IMR-90 (cell line): ENCODE measurements around the gene DVL1. TPM values are rescaled to one million over a fixed set of nuclear protein-coding genes. Genes with fewer than 3 reads are reported as not detected.

Source experiments
- ATAC-seq: fragments of 200-7000 bp; cut with Tn5 transposase; 2 replicates; pipeline ENCODE4 v1.9.1; 2020; ENCODE audit warnings: low read depth, mild to moderate bottlenecking, moderate library complexity
- BruUV-seq: library from RNA; stranded (reverse); fragments of 400-500 nt; replicated peaks from 2 replicates; lab custom pipeline; 2021; lab: Mats Ljungman, UMichigan
- CTCF ChIA-PET: fragments of 300-600 bp; formaldehyde crosslinking; extraction: SDS; loops from one replicate; lab custom pipeline; 2021; ENCODE audit warnings: antibody characterized with exemption; lab: Yijun Ruan, JAX
- POLR2A ChIA-PET: fragments of 300-600 bp; sonication (Branson Sonifier 250); formaldehyde crosslinking; loops from one replicate; lab custom pipeline; 2022; ENCODE audit warnings: antibody characterized with exemption; ENCODE audit not compliant: unreplicated experiment; lab: Charles Lee
- DNase-seq: peaks from one replicate; pipeline ENCODE4 v3.0.0; 2013
- H2AFZ ChIP-seq: replicated peaks from 2 replicates; pipeline ENCODE3; 2013; ENCODE audit warnings: low read length, mild to moderate bottlenecking; ENCODE audit not compliant: poor library complexity
- H2AK5ac ChIP-seq: 2 replicates; pipeline ENCODE4 v1.6.1; 2013; ENCODE audit warnings: low read depth, low read length, inconsistent platforms
- H2AK9ac ChIP-seq: replicated peaks from 2 replicates; pipeline ENCODE3; 2013; ENCODE audit warnings: mild to moderate bottlenecking, low read depth, low read length, moderate library complexity; ENCODE audit not compliant: poor library complexity
- H2BK120ac ChIP-seq: 2 replicates; pipeline ENCODE4 v1.6.1; 2013; ENCODE audit warnings: low read depth, low read length, inconsistent platforms
- H2BK15ac ChIP-seq: 3 replicates; pipeline ENCODE4 v1.6.1; 2013; ENCODE audit warnings: low read depth, low read length, inconsistent platforms
- H2BK20ac ChIP-seq: 2 replicates; pipeline ENCODE4 v1.6.1; 2013; ENCODE audit warnings: low read depth, mild to moderate bottlenecking, inconsistent platforms, low read length, moderate library complexity
- H2BK5ac ChIP-seq: 2 replicates; pipeline ENCODE4 v1.6.1; 2013; ENCODE audit warnings: mild to moderate bottlenecking, low read depth, low read length, inconsistent platforms; ENCODE audit not compliant: poor library complexity, severe bottlenecking
- H3K14ac ChIP-seq: replicated peaks from 2 replicates; pipeline ENCODE4 v1.6.1; 2013; ENCODE audit warnings: low read depth, low read length, inconsistent platforms
- H3K18ac ChIP-seq: 2 replicates; pipeline ENCODE4 v1.6.1; 2013; ENCODE audit warnings: low read depth, low read length, control low read depth
- H3K23ac ChIP-seq: 2 replicates; pipeline ENCODE4 v1.6.1; 2013; ENCODE audit warnings: low read depth, low read length, inconsistent platforms
- H3K27ac ChIP-seq: 2 replicates; pipeline ENCODE4 v1.5.1; 2013; ENCODE audit warnings: mild to moderate bottlenecking, control low read depth, low read length; ENCODE audit not compliant: insufficient read depth
- H3K27me3 ChIP-seq: 2 replicates; pipeline ENCODE4 v1.6.1; 2013; ENCODE audit warnings: low read length; ENCODE audit not compliant: control insufficient read depth, insufficient read depth
- H3K36me3 ChIP-seq: 2 replicates; pipeline ENCODE4 v1.6.1; 2013; ENCODE audit warnings: low read length, mixed read lengths; ENCODE audit not compliant: control insufficient read depth, insufficient read depth
- H3K4ac ChIP-seq: 2 replicates; pipeline ENCODE4 v1.6.1; 2013; ENCODE audit warnings: low read depth, low read length, inconsistent platforms
- H3K4me1 ChIP-seq: 2 replicates; pipeline ENCODE4 v1.6.1; 2013; ENCODE audit warnings: low read length, mixed read lengths; ENCODE audit not compliant: control insufficient read depth, insufficient read depth
- H3K4me2 ChIP-seq: 2 replicates; pipeline ENCODE4 v1.6.1; 2013; ENCODE audit warnings: low read depth, mild to moderate bottlenecking, control low read depth, low read length, moderate library complexity
- H3K4me3 ChIP-seq: 2 replicates; pipeline ENCODE4 v1.5.1; 2013; ENCODE audit warnings: low read depth, mild to moderate bottlenecking, control low read depth, low read length, moderate library complexity; ENCODE audit not compliant: insufficient read depth
- H3K56ac ChIP-seq: 2 replicates; pipeline ENCODE4 v1.6.1; 2013; ENCODE audit warnings: low read length, inconsistent platforms; ENCODE audit not compliant: insufficient read depth; ENCODE audit errors: extremely low read depth
- H3K79me1 ChIP-seq, 2 experiments: 2 replicates each; pipeline ENCODE4 v1.6.1; 2013; ENCODE audit warnings: low read length in 2 of 2, inconsistent platforms in 1 of 2, low read depth in 1 of 2
- H3K9ac ChIP-seq: 2 replicates; pipeline ENCODE4 v1.6.1; 2013; ENCODE audit warnings: low read depth, low read length, control low read depth
- H3K9me1 ChIP-seq: 2 replicates; pipeline ENCODE4 v1.6.1; 2013; ENCODE audit warnings: low read length, inconsistent platforms; ENCODE audit not compliant: insufficient read depth
- H3K9me3 ChIP-seq: 2 replicates; pipeline ENCODE4 v1.6.1; 2013; ENCODE audit warnings: low read length; ENCODE audit not compliant: control insufficient read depth, insufficient read depth
- H4K20me1 ChIP-seq: 2 replicates; pipeline ENCODE4 v1.6.1; 2013; ENCODE audit warnings: low read length, inconsistent platforms; ENCODE audit not compliant: insufficient read depth
- H4K5ac ChIP-seq: 2 replicates; pipeline ENCODE4 v1.6.1; 2013; ENCODE audit warnings: mild to moderate bottlenecking, low read depth, low read length, control low read depth
- H4K8ac ChIP-seq, 2 experiments: 2 replicates each; pipeline ENCODE4 v1.6.1; 2013; ENCODE audit warnings: low read depth in 2 of 2, low read length in 2 of 2, control low read depth in 1 of 2, inconsistent platforms in 1 of 2
- H4K91ac ChIP-seq: 2 replicates; pipeline ENCODE4 v1.6.1; 2013; ENCODE audit warnings: low read depth, low read length, inconsistent platforms; ENCODE audit not compliant: insufficient read depth
- FOS ChIP-seq: fragments of 150-350 bp; IDR thresholded peaks from 2 replicates; pipeline ENCODE4 v1.6.1; 2016; ENCODE audit warnings: low read depth, low read length
- MAFK ChIP-seq: IDR thresholded peaks from 2 replicates; pipeline ENCODE4 v1.6.1; 2012; ENCODE audit warnings: low read depth, low read length, improper control_type of control experiment
- MAZ ChIP-seq: IDR thresholded peaks from 2 replicates; pipeline ENCODE4 v1.6.1; 2012; ENCODE audit warnings: low read depth, mild to moderate bottlenecking, low read length, improper control_type of control experiment, moderate library complexity, borderline replicate concordance
- RCOR1 ChIP-seq: IDR thresholded peaks from 2 replicates; pipeline ENCODE4 v1.6.1; 2012; ENCODE audit warnings: mild to moderate bottlenecking, low read length, improper control_type of control experiment; ENCODE audit not compliant: insufficient replicate concordance
- WGBS, 2 experiments: methylation state at CpG; one replicate each; pipeline versions ENCODE4 v1.1.5 to v1.1.7; 2013; ENCODE audit warnings: missing lambda C conversion rate in 2 of 2; ENCODE audit not compliant: insufficient read length in 1 of 2; ENCODE audit errors: extremely low coverage in 2 of 2; 5-methylcytosine and 5-hydroxymethylcytosine counted together
- dilution Hi-C: fragments of 300-500 bp; cut with HindIII; formaldehyde crosslinking; loops from one replicate; pipeline ENCODE4 v1.14.3; 2018; ENCODE audit warnings: low sequenced_read_pairs; ENCODE audit not compliant: unreplicated experiment
- in situ Hi-C: fragments of 300-500 bp; cut with MboI; formaldehyde crosslinking; loops from 3 replicates; pipeline ENCODE4 v1.14.3; 2019; ENCODE audit warnings: low sequenced_read_pairs, inconsistent platforms, mixed read lengths
- intact Hi-C: fragments of 100-400 bp; cut with micrococcal nuclease; formaldehyde crosslinking; loops from 2 replicates; pipeline ENCODE4 v1.10.0; 2022
- polyA plus RNA-seq, 3 experiments: library from polyadenylated mRNA; depleted of rRNA; stranded (reverse); fragments of >200 nt; gene quantifications; 2 replicates each; pipeline ENCODE4 v1.2.3, GENCODE V29; 2012; ENCODE audit warnings: low replicate concordance in 1 of 3
- total RNA-seq: library from RNA; depleted of rRNA; stranded (reverse); fragments of >200 nt; gene quantifications from 2 replicates; pipeline ENCODE4 v1.2.3, GENCODE V29; 2012

The DVL1 gene
- total and polyA plus RNA-seq, 2 of the 4 experiments (the other 2 are of a cell fraction) = 27.2 to 35.9 TPM

DNA sequence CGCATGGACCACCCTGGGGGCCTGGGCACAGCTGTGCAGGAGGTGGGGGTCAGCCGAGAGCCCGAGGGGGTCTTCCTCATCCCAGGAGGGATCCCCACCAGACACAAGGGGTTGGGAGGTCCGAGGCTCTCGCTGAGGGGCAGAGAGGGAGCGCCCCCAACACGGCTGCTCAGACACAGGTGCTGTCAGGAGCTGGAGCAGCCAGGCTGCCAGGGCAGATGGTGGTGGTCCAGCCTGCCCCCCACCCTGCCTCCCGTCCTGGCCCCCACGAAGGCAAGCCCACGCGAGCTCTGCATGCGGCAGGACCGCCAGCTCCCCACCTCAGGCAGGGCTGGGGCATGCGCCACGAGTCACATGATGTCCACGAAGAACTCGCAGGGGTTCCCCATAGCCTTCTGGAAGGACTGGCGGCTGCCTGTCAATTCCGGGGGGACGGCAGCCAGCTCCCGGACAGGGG, 13.4 kb downstream of the DVL1 start:
- no peak overlapping the region for H2BK120ac ChIP-seq
- no peak overlapping the region for H2BK5ac ChIP-seq
- H2AK9ac ChIP-seq = no peak overlapping the region
- H3K36me3 ChIP-seq = peaks cover 40% of the 10 kb centered on the region
- H3K4me2 ChIP-seq = no peak overlapping the region
- TF ChIP-seq MAZ = no peak
- TF ChIP-seq RCOR1 = no peak
- TF ChIP-seq FOS = no peak
- no peak for TF ChIP-seq MAFK
- no peak overlapping the region for H3K56ac ChIP-seq
- DNase-seq = no peak
- intact Hi-C loops (no loop called here), in situ Hi-C loops (no loop called here), dilution Hi-C loops (no loop called here)
- ChIA-PET CTCF (no interaction called here), POLR2A (no interaction called here)
- no peak overlapping the region for H4K8ac ChIP-seq
- H2AK5ac ChIP-seq = no peak overlapping the region
- H4K5ac ChIP-seq = no peak overlapping the region
- no peak overlapping the region for H4K91ac ChIP-seq
- H2BK20ac ChIP-seq = no peak overlapping the region
- no peak overlapping the region for H3K4ac ChIP-seq
- no peak overlapping the region for H3K14ac ChIP-seq
- peaks cover 4 to 9% of the 10 kb centered on the region in 2 experiments for H3K79me1 ChIP-seq
- H3K9me1 ChIP-seq = peaks cover 4% of the 10 kb centered on the region
- H3K4me3 ChIP-seq = no peak overlapping the region
- H3K9ac ChIP-seq = no peak overlapping the region
- H2AFZ ChIP-seq = no peak overlapping the region
- peaks cover 7% of the 10 kb centered on the region for H4K20me1 ChIP-seq
- no peak overlapping the region for H3K23ac ChIP-seq
- WGBS, 2 experiments = 100% methylated on average over 2 of the region's 21 CpGs; no CpG with 5 or more reads in 1 of the 2 experiments
- H3K4me1 ChIP-seq = no peaks in the 10 kb centered on the region
- H2BK15ac ChIP-seq = no peak overlapping the region
- no peaks in the 10 kb centered on the region for H3K9me3 ChIP-seq
- no peaks in the 10 kb centered on the region for H3K27me3 ChIP-seq
- ATAC-seq = no peak
- H3K18ac ChIP-seq = no peak overlapping the region
- H3K27ac ChIP-seq = no peak overlapping the region
- BruUV-seq = TSS peak; percentile 64
